Measurements from ENCODE around the gene MRPS15.
"Not testable (repeated sequence)": the region's sequence is repeated elsewhere in the genome, so short reads cannot be mapped to it uniquely, and the experiment has no call there.

Gene MRPS15

GRCh38 chr1:36463803-36464604 lies at the start of gene MRPS15:
MRPS15 (minus strand) TSS chr1:36464384; CDS start chr1:36464275, 109 bp downstream.
- peak; percentile 93 to 96 for DNase-seq

- DNase-seq, result no peak
These were observed 48.7 kb upstream of the MRPS15 start for GRCh38 chr1:36512842-36513241.

- DNase-seq, result no peak
These were observed 47.9 kb upstream of the MRPS15 start for GRCh38 chr1:36511804-36512798.

- DNase-seq, result not testable (repeated sequence)
These were observed 47.0 kb upstream of the MRPS15 start for GRCh38 chr1:36511220-36511619.

GRCh38 chr1:36510418-36510817 lies 46.2 kb upstream of the MRPS15 start:
- no peak for DNase-seq

- DNase-seq, result no peak
These were observed 44.1 kb upstream of the MRPS15 start for GRCh38 chr1:36508257-36508656.

- no peak for DNase-seq
These were observed 42.2 kb upstream of the MRPS15 start for GRCh38 chr1:36506276-36506920.

GRCh38 chr1:36503733-36504132 lies 39.5 kb upstream of the MRPS15 start:
- no peak for DNase-seq

GRCh38 chr1:36503159-36503558 lies 39.0 kb upstream of the MRPS15 start:
- no peak for DNase-seq

- no peak for DNase-seq
These were observed 38.4 kb upstream of the MRPS15 start for GRCh38 chr1:36502616-36503015.

GRCh38 chr1:36501911-36502310 lies 37.7 kb upstream of the MRPS15 start:
- DNase-seq, result not testable (repeated sequence)

GRCh38 chr1:36497207-36497606 lies 33.0 kb upstream of the MRPS15 start:
- DNase-seq, result no peak

- DNase-seq, result no peak
These were observed 30.8 kb upstream of the MRPS15 start for GRCh38 chr1:36494971-36495370.

GRCh38 chr1:36493524-36493923 lies 29.3 kb upstream of the MRPS15 start:
- DNase-seq, result no peak

GRCh38 chr1:36492491-36492890 lies 28.3 kb upstream of the MRPS15 start:
- no peak for DNase-seq

- DNase-seq, result not testable (repeated sequence)
These were observed 25.3 kb upstream of the MRPS15 start for GRCh38 chr1:36489258-36490051.

GRCh38 chr1:36487906-36488305 lies 23.7 kb upstream of the MRPS15 start:
- DNase-seq, result no peak

GRCh38 chr1:36487336-36487725 lies 23.1 kb upstream of the MRPS15 start:
- DNase-seq, result not testable (repeated sequence)

- DNase-seq, result no peak
These were observed 22.5 kb upstream of the MRPS15 start for GRCh38 chr1:36486439-36487335.

GRCh38 chr1:36486093-36486438 lies 21.9 kb upstream of the MRPS15 start:
- no peak for DNase-seq

GRCh38 chr1:36484099-36484498 lies 19.9 kb upstream of the MRPS15 start:
- no peak for DNase-seq

Measured in NCI-H446 (cell line).